NCI-H1930 (cell line): Measurements from ENCODE around the gene FAM219B.
A peak's percentile ranks its signal among the peaks of the same experiment; 100 is the strongest.
"Not testable (repeated sequence)": the region's sequence is repeated elsewhere in the genome, so short reads cannot be mapped to it uniquely, and the experiment has no call there.

Source experiments
- DNase-seq, 2 experiments: peaks; one replicate each; lab custom pipeline; 2025; lab: John Stamatoyannopoulos, UW

The FAM219B gene

DNA sequence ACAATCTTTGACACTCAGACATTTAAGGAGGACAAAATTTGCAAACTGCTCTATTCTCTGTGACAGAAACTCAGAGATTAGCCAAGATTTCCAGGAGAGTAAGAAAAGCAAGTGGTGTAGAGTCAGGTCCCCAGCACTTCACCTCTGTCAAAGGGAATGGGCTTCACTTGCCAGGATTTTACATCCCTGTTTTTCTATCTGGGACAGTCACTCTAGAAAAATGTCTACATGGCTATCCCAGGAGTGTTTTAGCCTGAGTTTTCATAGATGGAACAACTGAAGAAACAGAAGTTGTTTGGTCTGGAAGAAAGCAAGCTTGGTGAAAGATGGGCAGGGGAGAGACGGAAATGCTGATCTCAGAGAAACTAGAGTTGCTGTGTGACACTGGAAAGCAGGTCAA lies 3.0 kb downstream of the FAM219B start:
- DNase-seq: no peak

DNA sequence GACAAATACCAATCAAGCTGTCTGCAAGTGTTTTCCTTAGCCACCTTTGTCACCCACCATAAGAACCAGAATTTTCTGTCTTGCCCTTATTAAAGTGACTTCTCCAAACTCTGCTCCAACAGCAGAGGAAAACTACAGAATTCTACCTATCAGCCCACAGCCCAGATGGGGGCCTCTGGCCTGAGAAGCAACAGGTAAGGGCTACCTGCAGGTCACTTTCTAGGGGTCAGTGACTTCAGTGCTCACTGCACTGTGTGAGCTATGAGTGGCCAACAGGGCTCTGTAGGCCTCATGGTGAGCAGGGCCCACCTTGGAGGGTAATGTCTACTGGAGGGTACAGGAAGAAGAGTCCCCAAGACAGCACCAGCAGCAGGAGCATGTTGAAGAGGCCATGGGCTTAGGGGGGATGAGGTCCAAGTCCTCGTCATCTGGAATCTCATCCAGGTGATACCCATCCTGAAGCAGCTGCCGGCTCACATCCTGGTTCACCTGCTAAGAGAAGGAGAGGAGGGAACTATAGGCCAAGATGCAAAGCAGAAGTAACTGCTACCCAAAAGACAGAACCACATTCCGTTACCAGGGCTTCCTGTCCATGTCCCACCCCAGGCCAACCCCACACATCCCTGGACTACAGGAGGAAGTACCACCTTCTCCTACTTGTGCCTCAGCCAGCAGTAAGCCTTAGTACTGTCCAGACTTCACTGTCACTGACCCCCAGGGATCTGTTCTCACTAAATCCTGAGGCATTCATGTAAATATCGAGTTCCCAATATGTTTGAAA lies 4.2 kb downstream of the FAM219B start:
- no peak for DNase-seq

DNA sequence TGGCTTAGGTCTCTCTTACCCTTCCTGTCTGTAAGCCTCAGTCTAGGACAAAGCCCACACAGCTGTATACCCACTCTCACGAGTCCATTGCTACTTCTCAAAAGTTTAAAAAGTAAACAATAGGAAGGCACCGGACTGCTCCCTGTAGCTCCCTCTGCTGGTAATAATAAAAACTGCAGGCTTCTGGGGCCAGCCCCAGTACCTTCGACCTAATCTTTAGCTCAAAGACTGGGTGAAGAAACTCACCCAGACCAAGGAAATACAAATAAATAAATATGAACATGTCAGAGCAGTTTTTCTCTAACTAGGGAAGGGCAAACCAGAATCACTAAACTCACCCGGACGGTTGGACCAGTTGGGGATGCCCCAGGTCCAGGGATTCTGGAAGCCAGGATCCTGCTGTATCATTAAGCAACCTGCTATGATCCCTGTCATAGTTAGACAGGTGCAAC lies 5.0 kb downstream of the FAM219B start:
- DNase-seq: no peak

DNA sequence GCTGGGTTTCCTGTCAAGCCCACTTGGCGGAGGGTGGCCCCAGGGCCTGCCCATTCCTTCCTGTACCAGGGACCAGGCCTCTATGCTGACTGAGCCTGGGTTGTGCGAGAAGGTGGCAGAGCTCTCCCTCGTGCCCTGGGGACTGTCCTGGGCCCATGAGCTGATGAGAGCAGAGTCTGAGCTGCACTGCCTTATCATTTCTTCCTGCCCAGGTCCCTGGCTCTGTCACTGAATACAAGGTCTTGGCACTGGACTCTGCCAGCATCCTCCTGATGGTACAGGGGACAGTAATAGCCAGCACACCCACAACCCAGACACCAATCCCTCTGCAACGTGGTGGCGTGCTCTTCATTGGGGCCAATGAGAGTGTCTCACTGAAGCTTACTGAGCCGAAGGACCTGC lies 9.3 kb downstream of the FAM219B start:
- no peak for DNase-seq

DNA sequence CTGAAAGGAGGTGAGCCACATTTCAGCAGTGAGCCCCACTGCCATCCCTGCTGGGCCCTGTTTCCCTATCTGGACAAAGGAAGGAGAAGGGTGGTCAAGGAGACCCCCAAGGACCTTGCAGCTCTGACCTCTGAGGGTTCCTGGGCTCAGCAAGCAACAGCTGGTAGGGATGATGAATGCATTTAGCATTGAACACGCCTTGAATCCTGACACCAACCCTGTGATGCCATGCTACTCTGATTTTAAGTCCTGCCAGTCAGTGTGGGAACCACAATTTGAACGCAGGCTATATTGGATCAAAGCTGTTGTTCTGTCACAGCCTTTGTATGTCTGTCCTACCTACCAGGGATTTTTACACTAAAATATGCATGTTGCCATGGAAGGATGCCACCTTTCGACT lies 10.3 kb downstream of the FAM219B start:
- no peak for DNase-seq

DNA sequence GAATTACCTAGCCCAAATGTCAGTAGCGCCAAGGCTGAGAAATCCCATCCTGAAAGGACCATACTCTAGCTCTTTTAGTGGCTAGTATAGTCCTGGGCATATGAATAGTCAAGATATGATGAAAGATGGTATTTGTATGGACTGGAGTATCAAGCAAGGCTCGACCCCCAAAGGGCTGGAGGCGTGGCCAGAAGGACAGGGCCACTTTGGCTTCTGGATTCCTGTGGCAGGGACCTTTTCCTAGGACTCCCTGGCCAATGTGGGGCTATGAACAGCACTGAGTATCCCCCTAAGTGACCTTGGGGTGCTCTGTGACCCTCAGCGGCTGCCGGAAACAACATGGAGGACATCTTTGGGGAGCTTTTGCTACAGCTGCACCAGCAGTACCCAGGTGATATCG lies 10.8 kb downstream of the FAM219B start:
- DNase-seq: no peak

DNA sequence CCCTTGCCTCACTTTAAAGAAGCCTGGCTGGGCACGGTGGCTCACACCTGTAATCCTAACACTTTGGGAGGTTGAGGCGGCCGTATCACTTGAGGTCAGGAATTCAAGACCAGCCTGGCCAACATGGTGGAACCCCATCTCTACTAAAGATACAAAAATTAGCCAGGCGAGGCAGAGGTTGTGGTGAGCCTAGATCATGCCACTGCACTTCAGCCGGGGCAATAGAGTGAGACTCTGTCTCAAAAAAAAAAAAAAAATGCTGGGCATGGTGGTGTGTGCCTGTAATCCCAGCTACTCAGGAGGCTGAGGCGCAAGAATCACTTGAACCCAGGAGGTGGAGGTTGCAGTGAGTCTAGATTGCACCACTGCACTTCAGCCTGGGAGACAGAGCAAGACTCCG lies 12.3 kb downstream of the FAM219B start:
- DNase-seq: not testable (repeated sequence)

DNA sequence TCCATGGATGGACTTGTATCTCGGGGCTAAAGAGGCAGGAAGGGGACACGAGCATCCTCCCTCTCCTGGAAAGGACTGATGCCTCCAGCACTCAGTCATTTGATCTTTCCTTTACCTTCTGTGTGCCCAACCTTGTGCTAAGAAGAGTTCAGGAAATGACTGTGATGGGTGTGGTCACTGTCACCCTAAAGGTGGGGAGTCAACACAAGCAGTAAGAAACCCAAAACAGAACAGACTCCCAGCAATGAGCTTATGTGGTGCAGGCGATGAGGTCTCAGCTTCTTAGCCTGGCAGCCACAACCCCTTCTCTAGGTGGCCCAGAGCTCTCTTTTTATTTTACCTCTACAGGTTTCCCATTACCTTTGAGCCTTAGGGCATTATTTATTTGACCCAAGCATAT lies 13.0 kb downstream of the FAM219B start:
- DNase-seq: no peak

DNA sequence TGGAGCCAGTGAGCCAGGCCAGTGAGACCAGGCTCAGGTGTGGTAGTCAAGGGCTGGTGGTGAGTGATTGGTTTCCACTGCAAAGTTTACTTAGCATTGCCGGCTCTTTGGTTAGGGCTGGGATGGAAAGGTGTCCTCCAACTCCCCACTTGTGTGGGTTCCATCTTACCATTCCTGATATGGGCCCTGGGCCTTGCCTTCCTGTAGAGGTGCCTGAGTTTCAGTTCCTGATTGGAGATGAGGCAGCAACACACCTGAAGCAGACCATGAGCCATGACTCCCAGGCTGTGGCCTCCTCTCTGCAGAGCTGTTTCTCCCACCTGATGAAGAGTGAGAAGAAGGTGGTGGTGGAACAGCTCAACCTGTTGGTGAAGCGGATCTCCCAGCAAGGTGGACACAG lies 13.7 kb downstream of the FAM219B start:
- DNase-seq: no peak

DNA sequence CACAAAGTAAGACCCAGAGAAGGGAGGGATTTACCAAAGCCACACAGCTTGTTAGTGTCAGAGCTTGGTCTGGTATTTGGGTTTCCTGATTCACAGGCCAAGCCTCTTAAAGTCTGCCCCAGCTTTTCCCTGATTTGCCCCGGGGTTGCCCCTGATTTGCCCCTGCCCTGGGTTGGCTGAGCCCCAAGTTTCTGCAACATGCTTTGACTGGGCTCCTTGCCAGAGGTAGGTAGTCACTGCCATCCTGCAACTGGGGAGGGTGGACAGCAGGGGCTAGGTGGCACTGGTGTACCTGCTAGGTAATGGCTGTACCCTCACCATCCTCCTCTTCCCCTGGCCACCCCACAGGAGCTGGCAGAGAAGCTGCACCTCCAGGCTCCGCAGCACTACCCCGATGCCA lies 14.3 kb downstream of the FAM219B start:
- DNase-seq: no peak

DNA sequence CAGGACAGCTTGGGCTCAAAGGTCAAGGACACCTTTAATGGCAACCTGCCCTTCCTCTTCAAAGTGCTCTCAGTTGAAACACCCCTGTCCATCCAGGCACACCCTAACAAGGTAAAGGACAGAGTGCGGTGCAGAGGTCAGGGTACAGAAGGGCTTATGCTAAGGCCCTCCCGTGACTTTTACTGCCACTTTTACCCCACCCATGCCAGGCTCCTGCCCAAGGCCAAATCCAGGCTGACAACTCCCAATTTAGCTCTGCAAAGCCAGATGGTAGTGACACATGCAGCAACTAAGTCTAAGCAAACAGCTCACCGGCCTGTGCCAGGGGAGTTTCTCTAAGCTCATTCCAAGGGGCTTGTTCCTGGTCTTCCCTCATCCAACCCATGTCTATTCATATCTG lies 15.2 kb downstream of the FAM219B start:
- no peak for DNase-seq

DNA sequence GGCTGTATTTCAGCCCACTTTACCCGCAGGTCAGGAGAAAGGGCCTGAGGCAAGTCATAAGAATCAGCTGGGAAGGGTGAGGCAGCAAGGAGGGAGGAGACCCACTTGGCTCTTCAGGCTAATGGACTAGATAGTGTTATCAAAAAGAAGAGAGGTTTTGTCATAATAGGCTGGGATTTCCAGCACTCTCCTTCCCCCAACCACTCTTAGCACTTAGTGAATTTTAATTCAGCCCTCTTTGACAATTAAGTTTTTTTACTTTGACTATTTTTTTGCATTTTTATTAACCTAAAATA lies 16.0 kb downstream of the FAM219B start:
- no peak for DNase-seq

DNA sequence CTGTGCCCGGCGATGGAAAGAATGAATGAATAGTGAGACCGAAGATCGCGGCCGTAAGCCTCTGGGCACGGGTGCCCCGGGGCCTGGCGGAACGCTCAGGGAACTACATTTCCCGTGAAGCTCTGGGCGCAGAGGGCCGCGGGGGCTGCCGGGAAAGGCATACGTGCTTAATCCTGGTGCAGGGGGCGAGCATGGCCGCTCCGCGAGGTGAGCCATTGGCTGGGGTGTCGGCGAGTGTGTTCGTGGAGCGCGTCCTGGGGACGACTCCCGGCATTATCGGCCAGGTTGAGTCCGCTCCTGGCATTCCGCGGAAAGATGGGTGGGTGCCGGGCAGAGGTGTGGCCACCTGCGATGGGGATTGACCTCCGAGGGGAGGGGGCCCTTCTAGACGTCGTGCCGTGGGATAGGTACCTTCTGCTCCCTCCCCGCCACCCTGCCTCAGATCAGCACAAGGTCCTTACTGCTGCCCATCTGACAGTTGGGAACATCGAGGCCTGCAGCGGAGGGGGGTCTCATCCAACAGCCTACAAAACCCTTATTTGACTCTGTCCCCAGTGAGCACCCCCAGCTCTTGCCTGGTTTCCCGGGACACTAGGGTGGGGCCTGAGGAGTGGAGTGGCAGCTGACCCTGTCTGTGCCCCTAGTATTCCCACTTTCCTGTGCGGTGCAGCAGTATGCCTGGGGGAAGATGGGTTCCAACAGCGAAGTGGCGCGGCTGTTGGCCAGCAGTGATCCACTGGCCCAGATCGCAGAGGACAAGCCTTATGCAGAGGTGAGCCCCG lies 16.6 kb downstream of the FAM219B start, which contains the start of gene MPI:
TSS of gene MPI (plus strand) at position 160 of the 782 bp plus-strand sequence. CDS start at position 192, 32 bp downstream.
- DNase-seq: peak; percentile 63 to 71

DNA sequence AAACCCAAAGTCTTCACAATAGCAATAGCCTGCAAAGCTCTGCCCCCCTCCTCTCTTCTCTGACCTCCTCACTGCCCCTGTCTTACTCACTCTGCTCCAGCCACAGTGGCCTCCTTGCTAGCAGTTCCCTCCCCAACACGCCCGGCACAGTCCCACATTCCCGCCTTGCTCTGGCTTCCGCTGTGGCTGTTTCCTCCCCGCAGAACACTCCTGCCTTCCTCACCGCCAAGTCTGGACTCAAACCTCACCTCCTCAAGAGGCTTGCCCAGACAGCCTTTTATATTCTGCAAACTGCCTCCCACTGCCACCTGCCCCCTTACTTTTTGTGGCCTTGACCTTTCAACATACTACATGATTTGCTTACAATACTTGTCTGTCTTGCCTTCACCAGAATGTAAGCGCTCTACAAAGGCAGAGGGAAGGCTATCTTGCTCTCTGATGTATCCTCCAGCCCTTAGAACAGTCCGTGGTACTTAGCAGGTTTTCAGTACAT lies 17.2 kb downstream of the FAM219B start:
- DNase-seq: no peak

DNA sequence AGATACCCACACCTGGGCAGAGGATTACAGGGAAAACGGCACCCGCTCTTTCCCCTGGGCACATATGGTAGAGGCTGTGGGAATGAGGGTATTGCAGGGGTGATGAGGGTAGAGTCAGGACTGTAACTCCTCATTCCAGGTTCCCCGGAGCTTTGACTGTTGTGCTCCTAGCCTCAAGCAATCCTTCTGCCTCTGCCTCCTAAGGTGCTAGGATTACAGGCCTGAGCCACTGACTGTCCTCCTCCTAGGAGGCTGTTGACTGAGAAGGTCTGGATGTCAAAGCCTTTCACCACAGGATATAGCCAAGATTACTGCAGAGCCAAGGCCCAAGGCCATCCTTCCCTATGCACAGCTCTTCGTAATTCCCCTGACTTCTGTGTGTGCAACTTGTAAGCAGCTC lies 17.9 kb downstream of the FAM219B start:
- DNase-seq: no peak

DNA sequence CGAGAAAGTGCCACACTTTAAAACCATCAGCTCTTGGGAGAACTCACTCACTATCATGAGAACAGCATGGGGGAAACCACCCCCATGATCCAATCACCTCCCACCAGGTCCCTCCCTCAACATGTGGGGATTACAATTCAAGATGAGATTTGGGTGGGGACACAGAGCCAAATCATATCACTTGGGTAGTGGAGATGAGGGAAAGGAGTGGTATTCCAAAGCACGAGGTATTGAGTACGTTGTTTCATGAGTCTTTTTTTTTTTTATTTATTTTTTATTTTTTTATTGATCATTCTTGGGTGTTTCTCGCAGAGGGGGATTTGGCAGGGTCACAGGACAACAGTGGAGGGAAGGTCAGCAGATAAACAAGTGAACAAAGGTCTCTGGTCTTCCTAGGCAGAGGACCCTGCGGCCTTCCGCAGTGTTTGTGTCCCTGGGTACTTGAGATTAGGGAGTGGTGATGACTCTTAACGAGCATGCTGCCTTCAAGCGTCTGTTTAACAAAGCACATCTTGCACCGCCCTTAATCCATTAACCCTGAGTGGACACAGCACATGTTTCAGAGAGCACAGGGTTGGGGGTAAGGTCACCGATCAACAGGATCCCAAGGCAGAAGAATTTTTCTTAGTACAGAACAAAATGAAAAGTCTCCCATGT lies 19.0 kb downstream of the FAM219B start:
- not testable (repeated sequence) for DNase-seq

DNA sequence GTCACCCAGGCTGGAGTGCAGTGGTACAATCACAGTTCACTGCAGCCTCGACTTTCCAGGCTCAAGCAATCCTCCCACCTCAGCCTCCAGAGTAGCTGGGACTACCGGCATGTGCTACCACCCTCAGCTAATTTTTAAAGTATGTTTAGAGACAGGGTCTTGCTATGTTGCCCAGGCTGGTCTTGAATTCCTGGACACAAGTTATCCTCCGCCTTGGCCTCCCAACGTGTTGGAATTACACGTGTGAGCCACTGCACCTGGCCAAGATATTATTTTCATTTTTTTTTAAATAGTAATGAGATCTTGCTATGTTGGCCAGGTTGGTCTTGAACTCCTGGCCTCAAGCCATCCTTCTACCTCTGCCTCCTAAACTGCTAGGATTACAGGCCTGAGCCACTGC lies 21.2 kb downstream of the FAM219B start:
- DNase-seq: no peak

DNA sequence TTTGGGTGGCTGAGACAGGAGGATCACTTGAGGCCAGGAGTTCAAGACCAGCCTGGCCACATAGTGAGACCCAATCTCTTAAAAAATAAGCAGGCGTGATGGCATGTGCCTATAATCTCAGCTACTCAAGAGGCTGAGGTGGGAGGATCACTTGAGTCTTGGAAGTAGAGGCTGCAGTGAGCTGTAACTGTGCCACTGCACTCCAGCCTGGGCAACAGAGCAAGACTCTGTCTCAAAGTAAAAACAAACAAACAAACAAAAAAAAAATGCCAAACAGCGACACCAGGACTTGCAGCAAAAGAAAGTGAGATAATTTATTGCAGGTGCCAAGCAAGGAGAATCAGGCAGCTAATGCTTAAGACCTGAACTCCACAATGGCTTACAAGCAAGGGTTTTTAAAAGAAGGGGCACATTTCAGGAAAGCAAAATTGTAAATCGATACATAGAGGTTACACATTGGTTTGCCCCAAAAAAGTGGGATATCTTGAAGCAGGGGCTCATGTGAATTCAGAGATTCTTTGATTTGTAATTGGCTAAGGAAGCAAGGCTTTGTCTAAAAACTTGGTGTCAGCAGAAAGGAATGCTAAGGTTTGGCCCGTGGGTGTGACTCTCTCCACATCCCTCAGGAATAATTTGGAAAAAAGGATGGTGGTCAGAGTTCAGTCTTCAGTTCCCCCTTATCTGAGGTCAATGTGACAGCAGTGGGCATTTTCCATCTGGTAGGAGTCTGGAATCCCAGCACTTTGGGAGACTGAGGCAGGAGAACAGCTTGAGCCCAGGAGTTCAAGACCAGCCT lies 22.0 kb downstream of the FAM219B start:
- no peak for DNase-seq

DNA sequence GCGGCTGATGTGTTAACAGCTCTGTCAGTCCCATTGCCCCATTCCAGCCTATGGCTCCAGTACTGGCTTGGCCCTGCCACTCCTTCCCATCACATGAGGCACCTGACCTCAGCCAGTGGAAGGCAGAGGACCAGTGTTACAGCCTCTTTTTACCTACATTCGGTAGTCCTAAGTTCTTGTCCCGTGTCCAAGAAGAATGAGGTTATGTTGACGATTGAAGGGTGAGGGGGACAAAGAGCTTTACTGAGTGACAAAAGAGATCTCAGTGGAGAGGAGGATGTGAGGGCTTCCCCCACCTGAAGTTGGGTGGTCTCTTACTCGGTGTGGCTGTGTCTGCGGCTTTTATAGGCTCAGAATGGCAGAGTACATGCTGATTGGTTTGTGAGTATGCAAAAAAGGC lies 24.1 kb downstream of the FAM219B start:
- no peak for DNase-seq

DNA sequence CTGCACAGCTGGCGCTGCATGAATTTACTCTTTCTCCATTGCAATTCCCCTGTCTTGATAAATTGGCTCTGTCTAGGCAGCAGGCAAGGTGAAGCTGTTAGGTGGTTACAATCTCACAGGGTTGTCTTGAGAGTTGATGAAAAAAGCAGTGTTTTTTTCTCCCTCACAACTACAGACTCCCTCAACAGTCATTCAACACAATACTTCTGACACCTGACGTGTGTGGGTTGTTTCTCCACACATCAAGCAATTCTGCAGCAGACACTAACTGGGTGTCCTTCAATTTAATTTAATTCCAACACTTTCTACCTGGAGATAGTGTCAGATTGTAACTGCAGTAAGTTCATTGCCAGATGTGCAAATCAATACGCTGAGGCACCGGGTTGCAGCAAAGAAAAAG lies 28.4 kb downstream of the FAM219B start:
- no peak for DNase-seq

DNA sequence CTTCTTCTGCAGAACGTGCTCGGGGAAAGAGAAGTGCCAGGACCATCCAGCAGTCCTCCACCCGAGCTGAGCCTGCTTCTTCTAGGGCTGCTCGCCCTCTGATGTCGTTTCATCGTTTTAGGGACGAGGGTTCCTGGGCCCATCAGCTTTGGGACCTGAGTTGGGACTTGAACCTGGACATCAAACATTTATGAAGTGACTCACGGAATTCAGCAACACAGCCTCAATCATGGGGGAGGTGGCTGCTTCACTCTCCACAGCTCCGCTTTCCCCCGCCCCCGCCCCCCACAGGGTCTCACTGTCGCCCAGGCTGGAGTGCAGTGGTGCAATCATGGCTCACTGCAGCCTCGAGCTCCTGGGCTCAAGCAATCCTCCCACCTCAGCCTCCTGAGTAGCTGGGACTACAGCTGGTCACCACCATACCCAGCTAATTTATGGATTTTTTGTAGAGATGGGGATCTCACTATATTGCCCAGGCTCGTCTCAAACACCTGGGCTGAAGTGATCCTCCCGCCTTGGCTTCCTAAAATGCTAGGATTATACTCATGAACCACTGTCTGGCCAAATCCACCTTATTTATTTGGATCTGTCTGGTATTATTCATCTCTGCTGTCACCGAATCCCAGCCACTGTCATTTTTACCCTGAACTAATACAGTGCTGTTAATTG lies 32.8 kb downstream of the FAM219B start:
- DNase-seq: peak in 1 of 2 experiments; percentile 25
